ENCODE measurements around the gene SLC17A7.
"Not testable (repeated sequence)": the region's sequence is repeated elsewhere in the genome, so short reads cannot be mapped to it uniquely, and the experiment has no call there.

Gene SLC17A7

GRCh38 chr19:49474542-49474924, 33.2 kb upstream of the SLC17A7 start:
- H2BK12ac ChIP-seq (ENCODE audit: low read length): no peak overlapping the region
- no peak overlapping the region for H3K4me3 ChIP-seq (ENCODE audit: low read depth, low read length)
- DNase-seq: no peak
- H2AFZ ChIP-seq (ENCODE audit: insufficient read depth, low read length, poor library complexity): no peak overlapping the region
- no peaks in the 10 kb centered on the region for H3K27me3 ChIP-seq (ENCODE audit: insufficient read depth, low read length)
- H3K79me2 ChIP-seq (ENCODE audit: control insufficient read depth, insufficient read depth, low read length, poor library complexity): no peaks in the 10 kb centered on the region
- no peak overlapping the region for H3K4ac ChIP-seq (ENCODE audit: low read depth, low read length)
- peaks cover 10% of the 10 kb centered on the region in 2 experiments for H3K36me3 ChIP-seq (ENCODE audit: control insufficient read depth in 1 of 2, insufficient read depth in 2 of 2, low read length in 2 of 2)
- H3K9ac ChIP-seq (ENCODE audit: low read length): no peak overlapping the region
- H4K91ac ChIP-seq (ENCODE audit: low read depth, low read length): no peak overlapping the region
- H3K4me2 ChIP-seq (ENCODE audit: low read length): no peak overlapping the region
- H2BK120ac ChIP-seq (ENCODE audit: insufficient read depth, low read length, poor library complexity): no peak overlapping the region
- no peak overlapping the region for H4K8ac ChIP-seq (ENCODE audit: low read depth, low read length)
- no peak overlapping the region for H3K18ac ChIP-seq (ENCODE audit: low read length)
- no peak overlapping the region for H2BK5ac ChIP-seq (ENCODE audit: low read depth, low read length, poor library complexity)
- H3K14ac ChIP-seq (ENCODE audit: low read length): no peak overlapping the region
- H4K12ac ChIP-seq (ENCODE audit: low read depth, low read length): no peak overlapping the region
- H2AK5ac ChIP-seq (ENCODE audit: low read length): no peak overlapping the region
- no CpG with 5 or more reads among the region's 11 CpGs for WGBS (ENCODE audit: extremely low coverage, insufficient coverage, insufficient read length)
- no peak overlapping the region for H3K27ac ChIP-seq (ENCODE audit: low read depth, low read length)
- H3K79me1 ChIP-seq (ENCODE audit: low read length): no peaks in the 10 kb centered on the region
- no peak overlapping the region for H3K23ac ChIP-seq (ENCODE audit: low read length)
- H3K4me1 ChIP-seq (ENCODE audit: control insufficient read depth in 1 of 2, insufficient read depth in 2 of 2, low read length in 2 of 2): no peaks in the 10 kb centered on the region
- no peaks in the 10 kb centered on the region for H3K9me3 ChIP-seq (ENCODE audit: insufficient read depth, low read depth, low read length)

- no peak within 1 kb of the TSS for H2BK12ac ChIP-seq (ENCODE audit: low read length)
- no CpG with 5 or more reads among the region's 33 CpGs for WGBS (ENCODE audit: extremely low coverage, insufficient coverage, insufficient read length)
- no peaks in the 10 kb centered on the region for H3K4me1 ChIP-seq (ENCODE audit: control insufficient read depth in 1 of 2, insufficient read depth in 2 of 2, low read length in 2 of 2)
- peaks cover 12% of the 10 kb centered on the region in 2 experiments for H3K36me3 ChIP-seq (ENCODE audit: control insufficient read depth in 1 of 2, insufficient read depth in 2 of 2, low read length in 2 of 2)
- H3K14ac ChIP-seq (ENCODE audit: low read length): no peak within 1 kb of the TSS
- H2AK5ac ChIP-seq (ENCODE audit: low read length): no peak within 1 kb of the TSS
- DNase-seq: peak; percentile 28 to 57
- H3K4me3 ChIP-seq (ENCODE audit: low read depth, low read length): no peak within 1 kb of the TSS
- no peaks in the 10 kb centered on the region for H3K9me3 ChIP-seq (ENCODE audit: insufficient read depth, low read depth, low read length)
- H4K91ac ChIP-seq (ENCODE audit: low read depth, low read length): no peak within 1 kb of the TSS
- no peak within 1 kb of the TSS for H2BK120ac ChIP-seq (ENCODE audit: insufficient read depth, low read length, poor library complexity)
- H4K8ac ChIP-seq (ENCODE audit: low read depth, low read length): no peak within 1 kb of the TSS
- H2AFZ ChIP-seq (ENCODE audit: insufficient read depth, low read length, poor library complexity): no peak within 1 kb of the TSS
- H4K12ac ChIP-seq (ENCODE audit: low read depth, low read length): no peak within 1 kb of the TSS
- H3K27me3 ChIP-seq (ENCODE audit: insufficient read depth, low read length): no peaks in the 10 kb centered on the region
- no peak within 1 kb of the TSS for H3K18ac ChIP-seq (ENCODE audit: low read length)
- H3K4me2 ChIP-seq (ENCODE audit: low read length): no peak within 1 kb of the TSS
- H3K9ac ChIP-seq (ENCODE audit: low read length): no peak within 1 kb of the TSS
- no peaks in the 10 kb centered on the region for H3K79me2 ChIP-seq (ENCODE audit: control insufficient read depth, insufficient read depth, low read length, poor library complexity)
- no peaks in the 10 kb centered on the region for H3K79me1 ChIP-seq (ENCODE audit: low read length)
- H3K23ac ChIP-seq (ENCODE audit: low read length): no peak within 1 kb of the TSS
- no peak within 1 kb of the TSS for H2BK5ac ChIP-seq (ENCODE audit: low read depth, low read length, poor library complexity)
- no peak within 1 kb of the TSS for H3K4ac ChIP-seq (ENCODE audit: low read depth, low read length)
- H3K27ac ChIP-seq (ENCODE audit: low read depth, low read length): no peak within 1 kb of the TSS
Measured at GRCh38 chr19:49473868-49474541, 32.7 kb upstream of the SLC17A7 start, which contains the start of gene FLT3LG. TSS of gene FLT3LG (plus strand) at chr19:49474215. CDS start at chr19:49474640, 425 bp downstream.

- not testable (repeated sequence) for H3K9ac ChIP-seq (ENCODE audit: low read length); H3K18ac ChIP-seq (ENCODE audit: low read length); H2AK5ac ChIP-seq (ENCODE audit: low read length); H3K4me2 ChIP-seq (ENCODE audit: low read length); H3K23ac ChIP-seq (ENCODE audit: low read length); H4K12ac ChIP-seq (ENCODE audit: low read depth, low read length); H3K4me3 ChIP-seq (ENCODE audit: low read depth, low read length); H3K14ac ChIP-seq (ENCODE audit: low read length); H3K9me3 ChIP-seq (ENCODE audit: insufficient read depth, low read depth, low read length); H2BK12ac ChIP-seq (ENCODE audit: low read length); H3K27me3 ChIP-seq (ENCODE audit: insufficient read depth, low read length); DNase-seq; H2BK120ac ChIP-seq (ENCODE audit: insufficient read depth, low read length, poor library complexity); H3K79me2 ChIP-seq (ENCODE audit: control insufficient read depth, insufficient read depth, low read length, poor library complexity); H4K91ac ChIP-seq (ENCODE audit: low read depth, low read length); H2BK5ac ChIP-seq (ENCODE audit: low read depth, low read length, poor library complexity); H3K4me1 ChIP-seq (ENCODE audit: control insufficient read depth in 1 of 2, insufficient read depth in 2 of 2, low read length in 2 of 2); H2AFZ ChIP-seq (ENCODE audit: insufficient read depth, low read length, poor library complexity); H3K79me1 ChIP-seq (ENCODE audit: low read length); H4K8ac ChIP-seq (ENCODE audit: low read depth, low read length); H3K27ac ChIP-seq (ENCODE audit: low read depth, low read length); H3K4ac ChIP-seq (ENCODE audit: low read depth, low read length)
- peaks cover 15% of the 10 kb centered on the region in 2 experiments for H3K36me3 ChIP-seq (ENCODE audit: control insufficient read depth in 1 of 2, insufficient read depth in 2 of 2, low read length in 2 of 2)
- no CpG with 5 or more reads among the region's 9 CpGs for WGBS (ENCODE audit: extremely low coverage, insufficient coverage, insufficient read length)
Measured at GRCh38 chr19:49473501-49473867, 32.2 kb upstream of the SLC17A7 start.

GRCh38 chr19:49472936-49473335, 31.6 kb upstream of the SLC17A7 start:
- Histone ChIP-seq H3K27ac (ENCODE audit: low read depth, low read length) (no peak overlapping the region), H3K4me1 (ENCODE audit: control insufficient read depth in 1 of 2, insufficient read depth in 2 of 2, low read length in 2 of 2) (no peaks in the 10 kb centered on the region), H2BK5ac (ENCODE audit: low read depth, low read length, poor library complexity) (no peak overlapping the region), H3K9ac (ENCODE audit: low read length) (no peak overlapping the region), H2BK12ac (ENCODE audit: low read length) (no peak overlapping the region), H4K91ac (ENCODE audit: low read depth, low read length) (no peak overlapping the region), H3K18ac (ENCODE audit: low read length) (no peak overlapping the region), H2BK120ac (ENCODE audit: insufficient read depth, low read length, poor library complexity) (no peak overlapping the region), H2AK5ac (ENCODE audit: low read length) (no peak overlapping the region), H3K36me3 (ENCODE audit: control insufficient read depth in 1 of 2, insufficient read depth in 2 of 2, low read length in 2 of 2) (peaks cover 15% of the 10 kb centered on the region in 2 experiments), H3K23ac (ENCODE audit: low read length) (no peak overlapping the region), H3K4ac (ENCODE audit: low read depth, low read length) (no peak overlapping the region), H4K8ac (ENCODE audit: low read depth, low read length) (no peak overlapping the region), H4K12ac (ENCODE audit: low read depth, low read length) (no peak overlapping the region), H3K4me3 (ENCODE audit: low read depth, low read length) (no peak overlapping the region), H2AFZ (ENCODE audit: insufficient read depth, low read length, poor library complexity) (no peak overlapping the region), H3K27me3 (ENCODE audit: insufficient read depth, low read length) (no peaks in the 10 kb centered on the region), H3K9me3 (ENCODE audit: insufficient read depth, low read depth, low read length) (no peaks in the 10 kb centered on the region), H3K14ac (ENCODE audit: low read length) (no peak overlapping the region), H3K4me2 (ENCODE audit: low read length) (no peak overlapping the region), H3K79me1 (ENCODE audit: low read length) (no peaks in the 10 kb centered on the region), H3K79me2 (ENCODE audit: control insufficient read depth, insufficient read depth, low read length, poor library complexity) (no peaks in the 10 kb centered on the region)
- DNase-seq: no peak
- no CpG with 5 or more reads among the region's 9 CpGs for WGBS (ENCODE audit: extremely low coverage, insufficient coverage, insufficient read length)

Measured in trophoblast cell (in vitro differentiated cells and primary cell).